ENCODE results near the gene MT1E. TPM values are rescaled to one million over a fixed set of nuclear protein-coding genes. Genes with fewer than 3 reads are reported as not detected.
A peak's percentile ranks its signal among the peaks of the same experiment; 100 is the strongest.

The MT1E gene
- total and polyA plus RNA-seq, 2 of the 8 experiments (the other 6 are each of a cell fraction or from before 2014, with no cell fraction given), result 7.9 to 117 TPM

DNA sequence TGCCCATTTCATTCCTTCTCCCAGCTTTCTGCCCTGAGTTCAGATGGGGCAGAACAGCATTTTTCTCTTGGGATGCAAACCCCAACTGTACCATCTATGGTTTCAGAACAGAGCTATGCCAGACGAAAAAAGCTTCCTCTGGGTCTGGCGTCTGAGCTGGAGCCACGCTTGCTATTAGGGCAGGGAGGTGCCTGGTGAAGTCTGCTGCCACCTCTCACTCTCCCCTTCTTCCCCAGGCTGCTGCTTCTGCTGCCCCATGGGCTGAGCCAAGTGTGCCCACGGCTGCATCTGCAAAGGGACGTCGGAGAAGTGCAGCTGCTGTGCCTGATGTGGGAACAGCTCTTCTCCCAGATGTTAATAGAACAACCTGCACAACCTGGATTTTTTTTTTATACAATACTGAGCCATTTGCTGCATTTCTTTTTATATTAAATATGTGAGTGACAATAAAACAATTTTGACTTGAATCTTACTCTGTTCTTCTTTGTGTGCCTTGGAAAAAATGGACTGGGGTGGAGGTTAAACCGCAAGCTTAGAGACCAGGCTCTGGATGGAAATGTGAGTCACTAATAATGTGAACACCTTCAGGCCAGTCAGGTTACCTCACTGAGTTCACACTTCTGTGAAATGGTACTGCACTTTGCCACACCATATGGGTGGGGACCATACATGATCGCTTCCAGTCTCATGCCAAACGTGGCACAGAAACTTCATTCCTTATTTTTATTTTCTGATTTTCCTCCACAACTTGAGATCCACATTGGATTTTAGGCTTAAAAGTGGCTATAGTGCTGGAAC, 11.2 kb downstream of the MT1E start:
- Histone ChIP-seq H3K36me3 (ENCODE audit: control insufficient read depth in 2 of 4, insufficient read depth in 4 of 4, low read length in 3 of 4) (no peaks in the 10 kb centered on the region; a peak in 1 of 8 replicates), H3K27ac (ENCODE audit: low read depth, low read length) (no peak overlapping the region), H2BK15ac (ENCODE audit: low read length) (no peak overlapping the region), H3K23me2 (ENCODE audit: low read depth, low read length) (peaks cover 9% of the 10 kb centered on the region), H3K9me3 (ENCODE audit: insufficient read depth in 2 of 2, low read depth in 1 of 2, low read length in 1 of 2) (no peaks in the 10 kb centered on the region), H2BK5ac (ENCODE audit: low read depth, low read length) (no peak overlapping the region), H3K79me1 (ENCODE audit: low read depth, low read length) (no peaks in the 10 kb centered on the region), H2AFZ (ENCODE audit: low read length) (no peak overlapping the region), H3K27me3 (replicated peaks in 1 of 4; ENCODE audit: control insufficient read depth in 3 of 4, extremely low read depth in 1 of 4, insufficient read depth in 3 of 4, low read length in 3 of 4) (peaks cover 91 to 100% (median 99%) of the 10 kb centered on the region in 4 experiments), H4K5ac (ENCODE audit: insufficient read length, low read depth, low read length) (no peak overlapping the region), H2BK20ac (ENCODE audit: low read length) (no peak overlapping the region), H3K4ac (replicated peaks; ENCODE audit: insufficient read length, low read depth, low read length) (no peak overlapping the region), H4K8ac (ENCODE audit: extremely low read depth, insufficient read depth, low read length) (no peak overlapping the region), H3K9ac (replicated peaks in 1 of 4; ENCODE audit: extremely low read depth in 1 of 4, low read depth in 3 of 4, low read length in 3 of 4) (no peak overlapping the region), H2BK12ac (ENCODE audit: low read depth, low read length) (no peak overlapping the region), H2AK5ac (ENCODE audit: low read depth, low read length) (no peak overlapping the region), H3K4me2 (ENCODE audit: insufficient read depth in 1 of 2, low read depth in 2 of 2, low read length in 2 of 2) (no peak overlapping the region; a peak in 1 of 4 replicates), H3K4me1 (replicated peaks in 1 of 4; ENCODE audit: control insufficient read depth in 3 of 4, insufficient read depth in 4 of 4, low read length in 3 of 4) (peaks cover 3 to 22% (median 7%) of the 10 kb centered on the region in 4 experiments), H3K18ac (ENCODE audit: extremely low read depth, low read length) (no peak overlapping the region; the same call in 1 of the 2 replicates), H4K20me1 (replicated peaks in 1 of 2; ENCODE audit: control insufficient read depth in 1 of 2, insufficient read depth in 2 of 2, low read length in 2 of 2) (peaks cover 14 to 31% of the 10 kb centered on the region in 2 experiments), H3K14ac (ENCODE audit: insufficient read length) (no peak overlapping the region), H3K79me2 (ENCODE audit: control insufficient read depth in 1 of 2, insufficient read depth in 2 of 2, low read length in 2 of 2) (no peaks in the 10 kb centered on the region), H4K91ac (replicated peaks; ENCODE audit: insufficient read length, low read length) (no peak overlapping the region), H2BK120ac (replicated peaks; ENCODE audit: low read depth, low read length) (no peak overlapping the region), H3K4me3 (ENCODE audit: extremely low read depth in 1 of 4, insufficient read depth in 2 of 4, low read depth in 3 of 4, low read length in 4 of 4) (no peak overlapping the region), H3K23ac (ENCODE audit: insufficient read length) (no peak overlapping the region), H3K56ac (replicated peaks; ENCODE audit: insufficient read length, low read depth, low read length) (no peak overlapping the region)
- FAIRE-seq, result no peak
- CTCF ChIA-PET (ENCODE audit: partially characterized antibody), result interaction anchor here (0.9 to 3.0 kb wide), 4 partner anchors 10 to 37 kb away, joined by 3 to 13 read pairs (median 4); partner anchors contain the start of gene MT1E
- DNase-seq (ENCODE audit: low read depth in 1 of 2, low spot score in 2 of 2), result no peak
- POLR2A ChIA-PET (ENCODE audit: partially characterized antibody), result interaction anchor here (0.6 to 4.8 kb wide), 8 partner anchors 11 to 48 kb away, joined by 3 to 32 read pairs (median 5); partner anchors contain the start of genes MT1E, MT1G and MT3
- WGBS, 2 experiments (ENCODE audit: extremely low coverage in 1 of 2, insufficient coverage in 1 of 2, insufficient read length in 1 of 2, insufficient replicate concordance in 2 of 2, low coverage in 1 of 2, low lambda C conversion rate in 2 of 2, missing lambda C conversion rate in 1 of 2), result 23% methylated on average over 9 of the region's 9 CpGs; no CpG with 5 or more reads in 1 of the 2 experiments
- TF ChIP-seq EP300 (IDR thresholded peaks at IDR 0.05; ENCODE audit: borderline replicate concordance in 1 of 2, low read depth in 2 of 2, low read length in 2 of 2) (no peak), CBX8 (IDR thresholded peaks at IDR 0.05; ENCODE audit: borderline replicate concordance, low read depth, low read length) (peak; percentile 72; the same call in 1 of the 2 replicates)
